ENCODE results near the gene LANCL3.

- TF ChIP-seq, protein P1, sequence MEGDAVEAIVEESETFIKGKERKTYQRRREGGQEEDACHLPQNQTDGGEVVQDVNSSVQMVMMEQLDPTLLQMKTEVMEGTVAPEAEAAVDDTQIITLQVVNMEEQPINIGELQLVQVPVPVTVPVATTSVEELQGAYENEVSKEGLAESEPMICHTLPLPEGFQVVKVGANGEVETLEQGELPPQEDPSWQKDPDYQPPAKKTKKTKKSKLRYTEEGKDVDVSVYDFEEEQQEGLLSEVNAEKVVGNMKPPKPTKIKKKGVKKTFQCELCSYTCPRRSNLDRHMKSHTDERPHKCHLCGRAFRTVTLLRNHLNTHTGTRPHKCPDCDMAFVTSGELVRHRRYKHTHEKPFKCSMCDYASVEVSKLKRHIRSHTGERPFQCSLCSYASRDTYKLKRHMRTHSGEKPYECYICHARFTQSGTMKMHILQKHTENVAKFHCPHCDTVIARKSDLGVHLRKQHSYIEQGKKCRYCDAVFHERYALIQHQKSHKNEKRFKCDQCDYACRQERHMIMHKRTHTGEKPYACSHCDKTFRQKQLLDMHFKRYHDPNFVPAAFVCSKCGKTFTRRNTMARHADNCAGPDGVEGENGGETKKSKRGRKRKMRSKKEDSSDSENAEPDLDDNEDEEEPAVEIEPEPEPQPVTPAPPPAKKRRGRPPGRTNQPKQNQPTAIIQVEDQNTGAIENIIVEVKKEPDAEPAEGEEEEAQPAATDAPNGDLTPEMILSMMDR (IDR thresholded peaks at IDR 0.05), result no peak
- TF ChIP-seq POLR2A (IDR thresholded peaks at IDR 0.05), result no peak
These were observed 154.9 kb downstream of the LANCL3 start for GRCh38 chrX:37726346-37726745.
